ENCODE results near the gene DEFB123. TPM values are rescaled to one million over a fixed set of nuclear protein-coding genes. Genes with fewer than 3 reads are reported as not detected.
"Not testable (repeated sequence)": the region's sequence is repeated elsewhere in the genome, so short reads cannot be mapped to it uniquely, and the experiment has no call there.

The DEFB123 gene
- total RNA-seq, 1 donor from 2014 or later, result not detected

- Mint-ChIP-seq H3K27ac (ENCODE audit: unreplicated experiment) (no peak overlapping the region), H3K4me1 (ENCODE audit: unreplicated experiment) (no peaks in the 10 kb centered on the region), H3K27me3 (ENCODE audit: unreplicated experiment) (peaks cover 6% of the 10 kb centered on the region)
These were observed 9.8 kb upstream of the DEFB123 start for GRCh38 chr20:31430568-31431115.

GRCh38 chr20:31446084-31446819 lies 5.8 kb downstream of the DEFB123 start:
- TF ChIP-seq, protein P1, sequence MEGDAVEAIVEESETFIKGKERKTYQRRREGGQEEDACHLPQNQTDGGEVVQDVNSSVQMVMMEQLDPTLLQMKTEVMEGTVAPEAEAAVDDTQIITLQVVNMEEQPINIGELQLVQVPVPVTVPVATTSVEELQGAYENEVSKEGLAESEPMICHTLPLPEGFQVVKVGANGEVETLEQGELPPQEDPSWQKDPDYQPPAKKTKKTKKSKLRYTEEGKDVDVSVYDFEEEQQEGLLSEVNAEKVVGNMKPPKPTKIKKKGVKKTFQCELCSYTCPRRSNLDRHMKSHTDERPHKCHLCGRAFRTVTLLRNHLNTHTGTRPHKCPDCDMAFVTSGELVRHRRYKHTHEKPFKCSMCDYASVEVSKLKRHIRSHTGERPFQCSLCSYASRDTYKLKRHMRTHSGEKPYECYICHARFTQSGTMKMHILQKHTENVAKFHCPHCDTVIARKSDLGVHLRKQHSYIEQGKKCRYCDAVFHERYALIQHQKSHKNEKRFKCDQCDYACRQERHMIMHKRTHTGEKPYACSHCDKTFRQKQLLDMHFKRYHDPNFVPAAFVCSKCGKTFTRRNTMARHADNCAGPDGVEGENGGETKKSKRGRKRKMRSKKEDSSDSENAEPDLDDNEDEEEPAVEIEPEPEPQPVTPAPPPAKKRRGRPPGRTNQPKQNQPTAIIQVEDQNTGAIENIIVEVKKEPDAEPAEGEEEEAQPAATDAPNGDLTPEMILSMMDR (IDR thresholded peaks at IDR 0.05), result no peak
- no peak overlapping the region for H3K27ac Mint-ChIP-seq (ENCODE audit: unreplicated experiment)
- H3K36me3 Mint-ChIP-seq (ENCODE audit: unreplicated experiment), result no peaks in the 10 kb centered on the region
- no peak overlapping the region for H3K4me3 Mint-ChIP-seq (ENCODE audit: unreplicated experiment)
- no peaks in the 10 kb centered on the region for H3K9me3 Mint-ChIP-seq (ENCODE audit: unreplicated experiment)
- H3K4me1 Mint-ChIP-seq (ENCODE audit: unreplicated experiment), result no peaks in the 10 kb centered on the region
- no peak for DNase-seq (ENCODE audit: extremely low spot score, unreplicated experiment)
- peaks cover 5% of the 10 kb centered on the region for H3K27me3 Mint-ChIP-seq (ENCODE audit: unreplicated experiment)

More at GRCh38 chr20:31430568-31431115, 9.8 kb upstream of the DEFB123 start:
- no peaks in the 10 kb centered on the region for H3K36me3 Mint-ChIP-seq (ENCODE audit: unreplicated experiment)
- H3K9me3 Mint-ChIP-seq (ENCODE audit: unreplicated experiment), result no peaks in the 10 kb centered on the region
- DNase-seq (ENCODE audit: extremely low spot score, unreplicated experiment), result no peak
- no peak overlapping the region for H3K4me3 Mint-ChIP-seq (ENCODE audit: unreplicated experiment)
- TF ChIP-seq, protein P1 (IDR thresholded peaks at IDR 0.05), result no peak

DNA sequence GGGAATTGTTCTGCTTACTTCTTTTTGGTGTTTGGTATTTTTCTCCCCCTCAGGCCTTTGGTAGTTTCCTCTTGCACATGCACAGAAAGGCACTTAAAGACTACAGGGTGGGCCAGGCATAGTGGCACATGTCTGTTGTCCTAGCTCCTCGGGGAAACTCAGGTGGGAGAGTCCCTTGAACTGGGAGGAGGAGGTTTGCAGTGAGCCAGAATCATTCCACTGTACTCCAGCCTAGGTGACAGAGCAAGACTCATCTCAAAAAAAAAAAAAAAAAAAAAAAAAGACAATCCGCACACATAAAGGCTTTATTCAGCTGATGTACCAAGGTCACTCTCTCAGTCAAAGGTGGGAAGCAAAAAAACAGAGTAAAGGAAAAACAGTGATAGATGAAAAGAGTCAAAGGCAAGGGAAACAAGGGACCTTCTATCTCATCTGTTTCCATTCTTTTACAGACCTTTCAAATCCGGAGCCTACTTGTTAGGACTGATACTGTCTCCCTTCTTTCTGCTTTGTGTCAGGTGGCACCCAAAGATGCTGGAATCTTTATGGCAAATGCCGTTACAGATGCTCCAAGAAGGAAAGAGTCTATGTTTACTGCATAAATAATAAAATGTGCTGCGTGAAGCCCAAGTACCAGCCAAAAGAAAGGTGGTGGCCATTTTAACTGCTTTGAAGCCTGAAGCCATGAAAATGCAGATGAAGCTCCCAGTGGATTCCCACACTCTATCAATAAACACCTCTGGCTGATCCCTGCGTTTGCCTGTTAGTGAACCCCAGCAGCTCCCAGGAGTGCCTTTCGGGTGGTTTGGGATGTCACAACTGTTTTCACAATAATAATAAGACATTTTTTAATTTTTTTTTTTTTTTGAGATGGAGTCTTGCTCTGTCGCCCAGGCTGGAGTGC lies 9.3 kb downstream of the DEFB123 start:
- Mint-ChIP-seq H3K27ac (ENCODE audit: unreplicated experiment) (no peak overlapping the region), H3K9me3 (ENCODE audit: unreplicated experiment) (no peaks in the 10 kb centered on the region), H3K4me3 (ENCODE audit: unreplicated experiment) (no peak overlapping the region), H3K4me1 (ENCODE audit: unreplicated experiment) (no peaks in the 10 kb centered on the region), H3K36me3 (ENCODE audit: unreplicated experiment) (no peaks in the 10 kb centered on the region), H3K27me3 (ENCODE audit: unreplicated experiment) (peaks cover 7% of the 10 kb centered on the region)
- DNase-seq (ENCODE audit: extremely low spot score, unreplicated experiment), result no peak
- TF ChIP-seq, protein P1 (IDR thresholded peaks at IDR 0.05), result no peak

- no peaks in the 10 kb centered on the region for H3K9me3 Mint-ChIP-seq (ENCODE audit: unreplicated experiment)
- H3K27ac Mint-ChIP-seq (ENCODE audit: unreplicated experiment), result no peak overlapping the region
- peaks cover 3% of the 10 kb centered on the region for H3K27me3 Mint-ChIP-seq (ENCODE audit: unreplicated experiment)
- H3K4me3 Mint-ChIP-seq (ENCODE audit: unreplicated experiment), result no peak overlapping the region
- no peak for DNase-seq (ENCODE audit: extremely low spot score, unreplicated experiment)
- H3K36me3 Mint-ChIP-seq (ENCODE audit: unreplicated experiment), result no peaks in the 10 kb centered on the region
- TF ChIP-seq, protein P1 (IDR thresholded peaks at IDR 0.05), result no peak
- H3K4me1 Mint-ChIP-seq (ENCODE audit: unreplicated experiment), result no peaks in the 10 kb centered on the region
These were observed 12.1 kb downstream of the DEFB123 start for GRCh38 chr20:31452575-31452974.

GRCh38 chr20:31454361-31454760 lies 13.9 kb downstream of the DEFB123 start:
- no peak for DNase-seq (ENCODE audit: extremely low spot score, unreplicated experiment)
- H3K27ac Mint-ChIP-seq (ENCODE audit: unreplicated experiment), result no peak overlapping the region
- H3K27me3 Mint-ChIP-seq (ENCODE audit: unreplicated experiment), result peaks cover 8% of the 10 kb centered on the region
- H3K36me3 Mint-ChIP-seq (ENCODE audit: unreplicated experiment), result no peaks in the 10 kb centered on the region
- no peaks in the 10 kb centered on the region for H3K9me3 Mint-ChIP-seq (ENCODE audit: unreplicated experiment)
- TF ChIP-seq, protein P1 (IDR thresholded peaks at IDR 0.05), result no peak
- no peak overlapping the region for H3K4me3 Mint-ChIP-seq (ENCODE audit: unreplicated experiment)
- H3K4me1 Mint-ChIP-seq (ENCODE audit: unreplicated experiment), result no peaks in the 10 kb centered on the region

- H3K27me3 Mint-ChIP-seq (ENCODE audit: unreplicated experiment); H3K4me1 Mint-ChIP-seq (ENCODE audit: unreplicated experiment); H3K36me3 Mint-ChIP-seq (ENCODE audit: unreplicated experiment); DNase-seq (ENCODE audit: extremely low spot score, unreplicated experiment); H3K27ac Mint-ChIP-seq (ENCODE audit: unreplicated experiment); H3K9me3 Mint-ChIP-seq (ENCODE audit: unreplicated experiment); H3K4me3 Mint-ChIP-seq (ENCODE audit: unreplicated experiment): not testable (repeated sequence)
These were observed 30.5 kb downstream of the DEFB123 start for GRCh38 chr20:31470946-31471345.

Measured in osteocyte (in vitro differentiated cells).